Skin epidermis (tissue), 12 donors: ENCODE results near the gene WDR83.
"Not testable (repeated sequence)": the region's sequence is repeated elsewhere in the genome, so short reads cannot be mapped to it uniquely, and the experiment has no call there.

Experiments used
- H3K27ac ChIP-seq, 21 experiments: fragments of 200-600 bp; sonication (generic) in 11 of 21; one replicate each; pipeline ENCODE4 v1.5.0; 2020; ENCODE audit warnings: mild to moderate bottlenecking in 3 of 21, inconsistent platforms in 2 of 21, moderate library complexity in 2 of 21
- H3K4me3 ChIP-seq, 7 experiments: fragments of 200-600 bp; sonication (generic) in 2 of 7; one replicate each; pipeline ENCODE4 v1.5.0; 2020; ENCODE audit warnings: inconsistent platforms in 2 of 7, mild to moderate bottlenecking in 2 of 7, moderate library complexity in 1 of 7

Gene WDR83

GRCh38 chr19:12678039-12678438 is 11.4 kb downstream of the WDR83 start:
- H3K27ac ChIP-seq, H3K4me3 ChIP-seq: not testable (repeated sequence)

- H3K4me3 ChIP-seq: no peak overlapping the region
- H3K27ac ChIP-seq: no peak overlapping the region
Measured at GRCh38 chr19:12680034-12680433, 13.4 kb downstream of the WDR83 start.

DNA sequence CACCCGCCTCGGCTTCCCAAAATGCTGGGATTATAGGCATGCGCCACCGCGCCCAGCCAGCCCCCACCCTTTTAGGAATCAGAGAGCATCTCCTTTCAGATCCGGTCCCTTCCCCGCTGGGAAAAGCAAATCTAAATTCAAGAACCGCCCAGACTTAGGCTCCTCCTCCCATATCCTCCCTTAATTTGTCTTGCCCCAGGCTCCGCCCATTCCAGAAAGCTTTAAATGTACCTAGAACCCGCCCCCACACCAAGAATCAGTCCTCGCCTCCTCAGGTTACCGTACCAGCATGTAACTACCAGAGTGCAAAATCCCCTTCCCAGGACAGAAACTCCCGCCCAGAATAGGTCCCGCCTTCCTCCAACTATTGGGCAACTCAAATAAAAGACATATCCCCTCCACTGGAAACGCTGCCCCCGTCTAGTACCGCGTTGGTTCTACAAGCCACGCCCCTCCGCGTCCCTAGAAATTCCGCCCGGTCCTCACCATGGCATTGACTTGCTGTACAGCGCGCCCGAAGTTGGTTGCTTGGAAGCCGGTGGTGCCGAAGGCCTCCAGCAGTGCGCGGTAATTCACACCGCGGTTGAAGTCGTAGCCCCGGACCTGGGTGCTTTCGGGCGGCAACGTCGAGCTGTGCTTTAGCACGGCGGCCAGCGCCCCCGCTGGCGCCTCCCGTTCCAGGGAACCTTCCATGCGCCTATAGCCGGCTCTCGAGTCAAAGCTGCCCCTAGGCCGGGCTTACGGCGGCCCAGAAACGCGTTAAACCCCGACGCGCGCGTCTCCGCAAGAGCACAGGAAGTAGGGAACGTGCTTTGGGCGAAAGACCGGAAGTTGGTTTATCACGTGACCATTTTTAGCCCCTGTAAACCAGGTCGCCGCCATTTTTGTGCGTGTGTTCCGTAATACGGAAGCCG is 14.7 kb downstream of the WDR83 start, which contains the start of gene DHPS:
Gene DHPS (minus strand): TSS at position 807 of the 914 bp plus-strand sequence. CDS start 114 bp downstream, at position 693.
- peak within 1 kb of the TSS; percentile 63 to 99 (median 96) for H3K27ac ChIP-seq
- peak within 1 kb of the TSS; percentile 56 to 98 (median 71) for H3K4me3 ChIP-seq

DNA sequence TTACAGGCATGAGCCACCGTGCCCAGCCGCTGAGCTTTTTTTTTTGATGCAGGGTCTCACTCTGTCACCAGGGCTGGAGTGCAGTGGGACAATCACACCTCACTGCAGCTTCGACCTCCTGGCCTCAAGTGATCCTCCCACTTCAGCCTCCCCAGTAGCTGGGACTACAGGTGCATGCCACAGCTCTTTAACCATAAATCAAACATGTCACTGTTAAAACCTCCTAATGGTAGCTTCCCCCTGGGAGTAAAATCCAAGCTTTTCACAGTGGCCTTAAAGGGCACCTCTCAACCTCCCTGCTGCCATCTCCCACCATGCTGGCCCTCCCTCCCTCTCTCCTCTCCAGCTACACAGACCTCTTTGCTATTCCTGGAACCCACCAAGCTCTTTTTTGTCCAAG is 19.2 kb downstream of the WDR83 start:
- Histone ChIP-seq H3K27ac (no peak overlapping the region), H3K4me3 (no peak overlapping the region)

- H3K27ac ChIP-seq: no peak within 1 kb of the TSS
- no peak within 1 kb of the TSS for H3K4me3 ChIP-seq
Measured at GRCh38 chr19:12687496-12688196, 21.0 kb downstream of the WDR83 start, which contains the start of gene GNG14. GNG14 (plus strand) TSS chr19:12687998; CDS start chr19:12688049, 51 bp downstream.

GRCh38 chr19:12689012-12689411 is 22.4 kb downstream of the WDR83 start:
- Histone ChIP-seq H3K27ac (no peak overlapping the region), H3K4me3 (no peak overlapping the region)

DNA sequence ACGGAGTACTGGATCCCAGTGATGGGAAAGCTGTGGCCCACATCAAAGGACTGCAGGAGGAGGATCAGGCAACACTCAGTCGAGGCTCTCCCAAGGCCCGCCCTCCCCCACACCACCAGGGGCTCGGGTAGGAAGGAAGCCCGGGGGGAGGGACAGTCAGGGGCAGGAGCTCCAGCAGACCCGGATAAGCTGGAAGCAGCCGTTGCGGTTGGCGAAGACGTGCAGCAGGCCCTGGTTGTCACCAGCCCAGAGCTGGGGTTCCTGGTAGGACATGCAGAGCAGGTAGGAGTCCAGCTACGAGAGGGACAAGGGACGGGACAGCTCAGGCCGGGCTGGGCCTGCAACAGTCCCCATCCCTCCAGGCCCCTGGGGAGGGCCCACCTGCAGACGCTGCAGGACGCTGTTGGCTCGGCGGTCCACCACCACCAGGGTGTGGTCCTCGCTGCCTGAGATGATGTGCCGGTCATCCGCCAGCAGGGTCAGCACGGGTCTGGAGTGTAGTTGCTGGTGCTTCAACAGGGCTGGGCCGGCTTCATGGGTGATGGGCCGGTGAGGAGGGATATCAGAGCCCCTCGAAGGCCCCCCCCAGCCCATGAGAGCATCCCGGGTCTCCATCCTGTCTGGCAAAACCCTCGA is 23.1 kb downstream of the WDR83 start:
- Histone ChIP-seq H3K4me3 (no peak overlapping the region), H3K27ac (no peak overlapping the region)

- Histone ChIP-seq H3K27ac (no peak overlapping the region), H3K4me3 (no peak overlapping the region)
Measured at GRCh38 chr19:12692960-12693359, 26.4 kb downstream of the WDR83 start.

GRCh38 chr19:12694641-12695040 is 28.0 kb downstream of the WDR83 start:
- H3K27ac ChIP-seq: no peak overlapping the region
- H3K4me3 ChIP-seq: no peak overlapping the region

GRCh38 chr19:12695096-12695495 is 28.5 kb downstream of the WDR83 start:
- H3K4me3 ChIP-seq: no peak overlapping the region

GRCh38 chr19:12695514-12695913 is 28.9 kb downstream of the WDR83 start:
- Histone ChIP-seq H3K27ac (peak overlapping the region in 9 of 21 experiments; percentile 60 to 90 (median 86)), H3K4me3 (peak overlapping the region; percentile 62 to 99 (median 84))

More at GRCh38 chr19:12695096-12695495, 28.5 kb downstream of the WDR83 start:
- H3K27ac ChIP-seq: peak overlapping the region in 1 of 21 experiments; percentile 87

GRCh38 chr19:12695997-12696365 is 29.4 kb downstream of the WDR83 start:
- H3K27ac ChIP-seq: peak overlapping the region in 18 of 21 experiments; percentile 20 to 90 (median 84)
- H3K4me3 ChIP-seq: peak overlapping the region; percentile 62 to 99 (median 84)

DNA sequence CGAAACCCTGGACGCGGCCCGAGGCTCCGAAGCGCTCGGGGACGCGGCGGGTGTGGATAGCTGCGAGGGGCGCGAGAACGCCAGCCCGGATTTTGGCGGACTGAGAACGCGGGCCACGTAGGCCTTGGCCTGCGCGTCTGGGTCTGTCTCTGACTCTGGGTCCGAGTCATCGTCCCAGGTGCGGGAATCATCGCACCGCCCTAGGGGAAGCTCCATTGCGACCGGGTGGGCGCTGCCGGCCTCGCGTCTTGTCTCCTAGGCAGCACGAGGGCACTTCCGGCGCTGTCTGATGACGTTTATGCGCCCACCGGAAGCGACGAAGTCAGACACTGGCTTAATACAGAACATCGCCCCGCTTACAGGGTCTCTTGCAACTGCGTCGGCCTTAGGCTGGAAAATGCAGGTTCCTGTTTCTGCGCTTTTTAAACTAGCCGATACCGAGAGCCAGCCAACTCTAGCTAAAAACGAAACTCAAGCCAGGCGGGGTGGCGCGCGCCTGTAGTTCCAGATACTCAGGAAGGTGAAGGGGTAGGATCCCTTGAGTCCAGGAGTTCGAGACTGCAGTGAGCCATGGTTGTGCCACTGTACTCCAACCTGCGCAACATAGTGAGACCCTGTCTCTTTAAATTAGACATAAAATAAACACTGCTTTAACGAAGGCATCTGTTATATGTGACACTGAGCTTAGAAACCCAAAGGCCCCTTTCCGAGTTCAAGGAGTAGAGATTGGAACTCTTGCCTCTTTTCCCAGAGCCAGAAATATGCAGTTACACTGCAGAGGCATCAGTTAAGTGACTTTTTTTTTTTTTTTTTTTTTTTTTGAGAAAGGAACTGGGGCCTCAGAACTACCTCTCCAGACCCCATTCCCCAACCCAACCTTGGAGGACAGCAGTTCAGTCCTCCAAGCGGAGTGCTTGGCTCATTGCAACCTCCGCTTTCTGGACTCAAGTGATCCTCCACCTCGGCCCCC is 30.0 kb downstream of the WDR83 start, which contains the start of gene FBXW9:
Gene FBXW9 (minus strand): TSS at position 266 of the 970 bp plus-strand sequence. CDS start 50 bp downstream, at position 216.
- Histone ChIP-seq H3K27ac (peak within 1 kb of the TSS in 20 of 21 experiments; percentile 20 to 90 (median 82)), H3K4me3 (peak within 1 kb of the TSS; percentile 62 to 99 (median 84))

DNA sequence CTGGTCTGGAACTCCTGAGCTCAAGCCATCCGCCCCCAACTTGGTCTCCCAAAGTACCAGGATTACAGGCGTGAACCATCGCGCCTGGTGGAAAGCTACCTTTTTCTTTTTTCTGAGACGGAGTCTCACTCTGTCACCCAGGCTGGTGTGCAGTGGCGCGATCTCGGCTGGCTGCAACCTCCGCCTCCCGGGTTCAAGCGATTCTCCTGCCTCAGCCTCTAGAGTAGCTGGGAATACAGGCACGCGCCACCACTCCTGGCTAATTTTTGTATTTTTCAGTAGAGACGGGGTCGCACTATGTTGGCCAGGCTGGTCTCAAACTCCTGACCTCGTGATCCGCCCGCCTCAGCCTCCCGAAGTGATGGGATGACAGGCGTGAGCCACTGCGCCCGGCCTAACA is 30.8 kb downstream of the WDR83 start:
- peak overlapping the region in 1 of 21 experiments; percentile 87 for H3K27ac ChIP-seq
- H3K4me3 ChIP-seq: peak overlapping the region in 1 of 7 experiments; percentile 99

DNA sequence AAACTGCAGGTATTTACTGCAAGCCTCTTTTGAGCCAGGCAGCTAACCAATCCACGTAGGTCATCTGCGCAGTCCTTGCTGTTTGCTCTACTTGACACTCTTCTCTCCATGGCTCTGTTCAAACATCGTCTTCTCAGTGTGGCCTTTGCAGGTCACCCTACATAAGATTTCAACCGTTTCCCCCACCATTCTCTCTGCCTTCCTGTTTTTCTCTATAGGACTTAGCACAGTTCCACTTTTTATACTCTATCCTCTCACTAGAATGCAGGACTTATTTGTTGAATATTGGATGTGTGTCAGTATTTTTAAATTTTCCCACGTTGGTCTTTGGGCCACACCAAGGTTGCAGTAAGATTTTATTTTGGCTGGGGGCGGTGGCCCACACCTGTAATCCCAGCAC is 31.5 kb downstream of the WDR83 start:
- Histone ChIP-seq H3K4me3 (no peak overlapping the region), H3K27ac (no peak overlapping the region)

DNA sequence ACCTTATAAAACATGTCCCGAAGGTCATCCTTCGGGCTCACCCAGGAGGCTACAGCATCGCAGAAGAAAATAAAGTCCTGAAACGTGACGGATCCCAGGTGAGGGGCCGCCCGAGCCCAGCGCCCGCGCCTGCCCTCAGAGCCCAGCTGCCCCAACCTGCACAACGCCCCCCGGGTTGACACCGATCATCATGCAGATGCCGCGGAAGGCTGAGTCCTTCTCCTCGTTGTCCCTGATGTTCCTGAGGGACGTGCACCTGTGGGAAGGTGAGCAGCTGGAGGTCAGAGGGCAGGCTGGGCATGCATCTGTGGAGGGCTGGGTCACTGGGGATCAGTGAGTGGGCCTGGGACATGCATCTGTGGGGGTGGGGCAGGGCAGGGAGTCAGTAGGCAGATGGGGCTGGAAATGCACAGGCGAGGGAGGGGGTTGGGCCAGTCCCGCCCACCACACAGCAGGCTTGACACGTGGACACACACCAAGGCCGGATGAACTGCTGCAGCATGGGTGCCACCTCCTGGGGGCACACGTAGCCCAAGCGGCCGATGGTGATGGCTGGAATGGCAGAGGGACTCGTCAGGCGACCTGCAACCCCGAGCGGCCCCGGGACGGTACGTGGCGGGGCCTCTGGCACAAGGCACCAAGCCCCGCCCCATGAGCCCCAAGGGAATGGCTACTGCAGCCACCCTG is 35.1 kb downstream of the WDR83 start:
- Histone ChIP-seq H3K27ac (no peak overlapping the region), H3K4me3 (no peak overlapping the region)

DNA sequence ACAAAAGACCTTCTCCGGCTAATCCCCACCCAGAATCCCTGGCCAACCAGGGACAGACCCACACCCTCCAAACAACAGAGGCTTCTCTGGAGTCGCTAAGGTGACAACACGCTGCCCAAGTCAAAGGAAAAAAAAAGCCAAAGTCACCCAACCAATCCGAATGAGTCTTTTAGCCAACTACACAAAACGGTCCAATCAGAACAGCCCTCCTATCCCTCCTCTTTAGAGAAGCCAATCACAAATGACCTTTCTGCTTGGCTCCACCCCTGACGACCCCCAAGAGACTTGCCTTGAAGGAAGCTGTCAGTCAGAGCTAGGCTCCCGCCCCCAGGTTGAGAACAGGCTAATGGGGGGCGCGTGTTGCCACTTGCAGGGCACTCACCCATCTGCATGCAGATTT is 36.4 kb downstream of the WDR83 start:
- H3K4me3 ChIP-seq: no peak overlapping the region
- no peak overlapping the region for H3K27ac ChIP-seq

GRCh38 chr19:12705169-12705568 is 38.6 kb downstream of the WDR83 start:
- Histone ChIP-seq H3K4me3 (no peak overlapping the region), H3K27ac (no peak overlapping the region)
